IMR-90 (cell line): ENCODE measurements around the gene RTN1.

Source experiments
- BHLHE40 ChIP-seq: fragments of 150-350 bp; IDR thresholded peaks from 2 replicates; pipeline ENCODE4 v1.6.1; 2016; ENCODE audit warnings: mild to moderate bottlenecking, low read depth, low read length
- CTCF ChIP-seq: conservative IDR thresholded peaks from 2 replicates; pipeline ENCODE4 v1.5.1; 2012; ENCODE audit warnings: mild to moderate bottlenecking, low read depth, low read length, improper control_type of control experiment
- MXI1 ChIP-seq: IDR thresholded peaks from 2 replicates; pipeline ENCODE4 v1.6.1; 2012; ENCODE audit warnings: low read depth, mild to moderate bottlenecking, low read length, moderate library complexity, borderline replicate concordance
- POLR2A ChIP-seq: IDR thresholded peaks from 2 replicates; pipeline ENCODE4 v1.6.1; 2012; ENCODE audit warnings: mild to moderate bottlenecking, low read depth, low read length
- RAD21 ChIP-seq: IDR thresholded peaks from 2 replicates; pipeline ENCODE4 v1.6.1; 2012; ENCODE audit warnings: low read length, improper control_type of control experiment
- RFX5 ChIP-seq: IDR thresholded peaks from 2 replicates; pipeline ENCODE4 v1.8.0; 2012; ENCODE audit warnings: low read depth, mild to moderate bottlenecking, low read length, moderate library complexity

DNA sequence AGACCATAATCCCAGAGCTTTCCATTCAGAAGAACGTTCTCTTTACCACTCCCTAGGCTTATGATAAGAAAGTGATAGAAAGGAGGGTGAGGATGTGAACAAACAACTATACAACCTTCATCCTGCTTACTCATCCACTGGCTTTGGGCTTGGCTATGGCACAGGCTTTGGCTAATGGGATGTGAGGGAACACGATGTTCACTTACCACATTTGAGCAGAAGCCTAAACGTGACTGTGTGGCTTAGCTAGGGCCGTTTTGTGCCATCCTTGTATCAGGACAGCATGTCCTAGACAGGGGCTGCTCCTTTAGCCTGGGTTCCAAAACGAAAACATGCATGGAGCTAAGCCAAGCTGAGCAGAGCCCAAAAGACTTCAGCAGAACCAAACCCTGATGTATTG is 175.4 kb downstream of the RTN1 start:
- TF ChIP-seq CTCF, result no peak
- no peak for TF ChIP-seq POLR2A
- no peak for TF ChIP-seq BHLHE40
- no peak for TF ChIP-seq RAD21
- no peak for TF ChIP-seq RFX5
- no peak for TF ChIP-seq MXI1
